Activated T-helper 17 cell treated with anti-CD3 and anti-CD28 coated beads, Interleukin-2, amount 50 U/mL, for 72 hours (primary cell): ENCODE measurements around the gene LCP2. TPM values are rescaled to one million over a fixed set of nuclear protein-coding genes. Genes with fewer than 3 reads are reported as not detected.

ENCODE experiments used
- ATAC-seq: fragments of 150-1000 bp; cut with Tn5 transposase; replicated peaks from 2 replicates; pipeline ENCODE4 v1.10.0; 2021; ENCODE audit warnings: mild to moderate bottlenecking, moderate library complexity
- H3K27ac Mint-ChIP-seq: one replicate; pipeline ENCODE4 v1.8.0; 2022; ENCODE audit warnings: mixed read lengths
- H3K27me3 Mint-ChIP-seq: one replicate; pipeline ENCODE4 v1.8.0; 2022; ENCODE audit warnings: mixed read lengths
- H3K36me3 Mint-ChIP-seq: one replicate; pipeline ENCODE4 v1.8.0; 2022; ENCODE audit warnings: low read depth, mild to moderate bottlenecking, mixed read lengths
- H3K4me1 Mint-ChIP-seq: one replicate; pipeline ENCODE4 v1.8.0; 2022; ENCODE audit warnings: mixed read lengths
- H3K4me3 Mint-ChIP-seq: one replicate; pipeline ENCODE4 v1.8.0; 2022; ENCODE audit warnings: mild to moderate bottlenecking, mixed read lengths
- H3K9me3 Mint-ChIP-seq: one replicate; pipeline ENCODE4 v1.8.0; 2022; ENCODE audit warnings: mixed read lengths
- total RNA-seq, 2 donors: library from RNA; stranded (reverse); gene quantifications; one replicate each; pipeline ENCODE4 v1.2.3, GENCODE V29; 2022

LCP2 gene
- total RNA-seq, 2 donors from 2014 or later: 202 to 204 TPM

DNA sequence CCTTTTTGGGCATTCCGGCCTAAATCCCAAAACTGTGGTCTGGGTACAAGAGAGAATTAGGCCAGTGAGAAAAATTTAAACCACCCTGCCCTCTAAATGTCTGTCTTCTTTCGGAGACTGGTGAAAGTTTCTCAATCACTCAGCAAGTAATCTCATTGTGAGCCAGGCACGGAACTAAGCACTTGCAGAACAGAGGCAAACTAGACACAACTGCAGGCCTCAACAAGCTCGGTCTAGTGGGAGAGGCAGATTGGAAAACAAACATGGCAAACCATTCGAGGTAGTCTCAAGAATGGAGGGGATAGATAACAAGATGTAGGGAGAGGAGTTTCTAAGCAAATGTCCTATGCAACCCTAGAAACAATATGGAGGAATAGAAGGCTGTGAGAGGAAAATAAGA is 73.7 kb downstream of the LCP2 start:
- Mint-ChIP-seq H3K4me1 (no peaks in the 10 kb centered on the region), H3K36me3 (no peaks in the 10 kb centered on the region), H3K27ac (no peak overlapping the region), H3K27me3 (no peaks in the 10 kb centered on the region), H3K4me3 (no peak overlapping the region), H3K9me3 (no peaks in the 10 kb centered on the region)
- ATAC-seq: no peak

DNA sequence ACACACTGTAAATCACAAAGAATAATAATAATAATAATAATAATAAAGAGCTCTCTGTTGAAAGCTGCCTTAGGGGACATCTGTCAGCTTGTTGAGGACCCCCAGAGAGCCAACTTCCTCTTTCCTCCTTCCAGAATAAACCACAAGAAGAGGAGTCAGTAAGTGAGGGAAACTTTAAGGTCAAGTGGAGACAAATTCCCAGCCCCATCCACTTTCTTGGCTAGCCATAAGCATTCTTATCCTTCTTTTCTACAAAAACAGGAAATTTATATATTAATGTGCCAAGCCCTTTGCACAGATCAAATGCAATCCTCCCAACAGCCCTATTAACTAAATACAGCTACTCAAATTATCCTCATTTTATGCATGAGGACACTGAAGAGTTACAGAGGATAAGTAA is 74.2 kb downstream of the LCP2 start:
- Mint-ChIP-seq H3K27me3 (no peaks in the 10 kb centered on the region), H3K4me3 (no peak overlapping the region), H3K4me1 (no peaks in the 10 kb centered on the region), H3K27ac (no peak overlapping the region), H3K36me3 (no peaks in the 10 kb centered on the region), H3K9me3 (no peaks in the 10 kb centered on the region)
- no peak for ATAC-seq

DNA sequence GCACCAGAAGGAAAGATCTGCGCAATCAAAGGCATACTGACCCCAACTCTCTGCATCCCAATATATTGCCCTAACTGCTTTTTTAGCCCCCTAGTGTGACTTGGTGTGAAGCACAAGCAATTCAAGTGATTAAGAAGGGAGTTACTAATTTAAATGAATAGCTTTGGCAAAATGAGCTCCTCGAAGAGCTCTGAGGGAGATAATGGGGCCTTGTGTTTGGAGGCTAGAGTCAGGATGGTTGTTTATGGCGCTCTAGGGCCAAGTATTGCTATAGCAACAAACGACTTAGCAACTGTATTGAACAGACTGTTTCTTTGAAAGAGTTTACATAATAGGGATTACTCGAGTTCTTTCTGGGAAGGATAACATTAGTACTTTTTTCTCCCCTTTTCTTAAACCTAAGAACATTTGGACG is 76.2 kb downstream of the LCP2 start:
- no peak overlapping the region for H3K4me3 Mint-ChIP-seq
- H3K4me1 Mint-ChIP-seq: no peaks in the 10 kb centered on the region
- no peaks in the 10 kb centered on the region for H3K9me3 Mint-ChIP-seq
- H3K36me3 Mint-ChIP-seq: no peaks in the 10 kb centered on the region
- no peak for ATAC-seq
- no peaks in the 10 kb centered on the region for H3K27me3 Mint-ChIP-seq
- no peak overlapping the region for H3K27ac Mint-ChIP-seq

DNA sequence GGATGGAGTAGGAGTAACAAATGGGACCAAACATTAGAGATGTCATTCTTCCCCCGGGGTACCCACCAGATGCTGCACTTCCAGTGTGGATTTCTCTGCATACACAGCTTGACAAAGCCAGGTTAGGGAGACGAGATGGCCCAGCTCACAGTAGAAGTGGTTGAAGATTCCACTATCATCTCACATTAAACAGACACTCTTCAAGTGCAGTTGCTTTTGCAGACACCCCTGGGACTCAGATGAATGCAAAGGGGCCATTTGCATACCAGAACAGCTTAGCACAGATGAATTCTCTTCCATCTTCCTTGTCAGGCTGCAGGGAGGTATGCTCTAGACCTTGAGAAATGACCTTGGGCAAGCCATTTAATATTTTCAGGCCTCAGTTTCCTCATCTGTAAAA is 77.4 kb downstream of the LCP2 start:
- Mint-ChIP-seq H3K4me1 (no peaks in the 10 kb centered on the region), H3K4me3 (no peak overlapping the region), H3K27me3 (no peaks in the 10 kb centered on the region), H3K9me3 (no peaks in the 10 kb centered on the region), H3K36me3 (no peaks in the 10 kb centered on the region), H3K27ac (no peak overlapping the region)
- no peak for ATAC-seq

DNA sequence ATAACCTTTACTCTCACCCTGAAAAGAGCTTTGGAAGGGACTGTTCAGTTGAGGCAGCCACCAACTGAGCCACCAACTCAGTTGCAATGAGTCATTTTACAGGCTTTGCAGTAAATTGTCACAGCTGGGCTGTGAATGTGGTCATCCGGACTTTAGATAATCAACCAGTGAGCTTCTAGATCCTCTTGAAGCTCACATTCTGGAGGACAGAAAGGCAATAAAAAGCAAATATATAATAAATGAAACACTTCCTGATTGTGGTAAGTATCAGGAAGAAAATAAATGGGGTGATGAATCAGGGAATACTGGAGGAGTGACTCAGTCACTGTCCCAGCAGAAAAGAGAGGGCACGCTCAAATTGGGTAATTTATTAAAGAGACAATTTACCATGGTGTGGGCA is 78.0 kb downstream of the LCP2 start:
- no peaks in the 10 kb centered on the region for H3K4me1 Mint-ChIP-seq
- no peak overlapping the region for H3K27ac Mint-ChIP-seq
- H3K36me3 Mint-ChIP-seq: no peaks in the 10 kb centered on the region
- H3K27me3 Mint-ChIP-seq: no peaks in the 10 kb centered on the region
- H3K9me3 Mint-ChIP-seq: no peaks in the 10 kb centered on the region
- H3K4me3 Mint-ChIP-seq: no peak overlapping the region
- no peak for ATAC-seq

DNA sequence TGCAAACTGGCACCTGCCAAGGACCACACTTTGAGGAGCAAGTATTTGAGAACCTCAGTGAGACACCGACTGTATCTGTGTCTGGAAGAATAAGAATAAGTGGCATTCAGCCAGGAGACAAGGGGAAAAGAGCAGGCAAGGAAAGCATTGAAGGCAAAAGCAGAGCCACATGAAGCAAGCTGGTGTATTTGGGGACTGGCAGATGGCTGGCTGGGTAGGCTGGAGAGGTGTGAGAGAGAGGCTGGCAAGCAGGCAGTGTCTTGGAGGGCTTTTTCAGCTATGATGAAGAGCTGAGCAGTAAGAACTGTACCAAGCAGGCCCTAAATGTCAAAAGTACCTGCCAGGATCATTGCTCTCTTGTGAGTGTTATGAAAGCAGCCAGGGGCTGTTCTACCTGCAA is 78.9 kb downstream of the LCP2 start:
- ATAC-seq: no peak
- H3K4me1 Mint-ChIP-seq: no peaks in the 10 kb centered on the region
- no peaks in the 10 kb centered on the region for H3K36me3 Mint-ChIP-seq
- no peaks in the 10 kb centered on the region for H3K27me3 Mint-ChIP-seq
- H3K9me3 Mint-ChIP-seq: no peaks in the 10 kb centered on the region
- H3K4me3 Mint-ChIP-seq: no peak overlapping the region
- no peak overlapping the region for H3K27ac Mint-ChIP-seq

DNA sequence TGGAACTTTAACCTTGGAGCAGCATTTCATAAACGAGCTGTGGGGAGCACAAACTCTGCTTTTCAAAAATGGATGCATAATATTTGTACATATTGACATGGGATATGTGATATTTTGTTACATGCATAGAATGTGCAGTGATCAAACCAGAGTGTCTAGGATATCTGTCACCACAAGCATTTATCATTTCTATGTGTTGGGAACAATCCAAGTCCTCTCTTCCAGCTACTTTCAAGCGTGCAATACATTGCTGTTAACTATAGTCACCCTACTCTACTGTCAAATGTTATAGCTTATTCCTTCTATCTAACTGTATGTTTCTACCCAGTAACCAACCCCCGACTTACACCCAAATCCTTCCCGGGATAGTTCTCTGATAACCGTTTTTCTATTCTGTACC is 79.7 kb downstream of the LCP2 start:
- Mint-ChIP-seq H3K27ac (no peak overlapping the region), H3K9me3 (no peaks in the 10 kb centered on the region), H3K4me1 (no peaks in the 10 kb centered on the region), H3K4me3 (no peak overlapping the region), H3K27me3 (no peaks in the 10 kb centered on the region), H3K36me3 (no peaks in the 10 kb centered on the region)
- no peak for ATAC-seq

DNA sequence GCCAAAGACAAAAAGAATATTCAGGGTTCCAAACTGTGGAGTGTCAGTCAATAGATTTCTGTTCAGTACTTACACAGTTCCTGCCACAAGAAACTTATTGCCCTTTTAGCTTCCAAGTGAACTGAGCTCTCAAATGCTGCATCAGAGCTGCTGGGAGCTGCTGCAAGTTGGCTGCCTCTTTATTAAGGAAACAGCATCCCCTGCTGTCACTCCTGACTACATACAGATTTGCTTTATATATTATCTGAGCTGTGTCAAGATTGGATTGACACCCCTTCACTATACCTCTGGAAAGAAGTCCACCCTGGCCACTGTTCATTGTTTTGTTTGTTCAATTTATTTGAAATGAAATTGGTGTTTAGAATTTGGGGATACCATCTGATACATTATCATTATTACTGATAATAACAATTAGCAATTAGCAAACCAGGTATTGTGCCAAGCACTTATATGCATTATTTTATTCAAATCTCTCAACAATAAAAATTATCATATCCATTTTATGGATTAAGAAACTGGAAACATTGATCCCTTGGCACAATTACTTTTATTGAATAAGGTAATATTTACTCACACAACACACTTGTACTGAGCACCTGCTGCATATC is 81.2 kb downstream of the LCP2 start:
- no peak for ATAC-seq
- Mint-ChIP-seq H3K27ac (no peak overlapping the region), H3K9me3 (no peaks in the 10 kb centered on the region), H3K4me1 (no peaks in the 10 kb centered on the region), H3K36me3 (no peaks in the 10 kb centered on the region), H3K27me3 (no peaks in the 10 kb centered on the region), H3K4me3 (no peak overlapping the region)

DNA sequence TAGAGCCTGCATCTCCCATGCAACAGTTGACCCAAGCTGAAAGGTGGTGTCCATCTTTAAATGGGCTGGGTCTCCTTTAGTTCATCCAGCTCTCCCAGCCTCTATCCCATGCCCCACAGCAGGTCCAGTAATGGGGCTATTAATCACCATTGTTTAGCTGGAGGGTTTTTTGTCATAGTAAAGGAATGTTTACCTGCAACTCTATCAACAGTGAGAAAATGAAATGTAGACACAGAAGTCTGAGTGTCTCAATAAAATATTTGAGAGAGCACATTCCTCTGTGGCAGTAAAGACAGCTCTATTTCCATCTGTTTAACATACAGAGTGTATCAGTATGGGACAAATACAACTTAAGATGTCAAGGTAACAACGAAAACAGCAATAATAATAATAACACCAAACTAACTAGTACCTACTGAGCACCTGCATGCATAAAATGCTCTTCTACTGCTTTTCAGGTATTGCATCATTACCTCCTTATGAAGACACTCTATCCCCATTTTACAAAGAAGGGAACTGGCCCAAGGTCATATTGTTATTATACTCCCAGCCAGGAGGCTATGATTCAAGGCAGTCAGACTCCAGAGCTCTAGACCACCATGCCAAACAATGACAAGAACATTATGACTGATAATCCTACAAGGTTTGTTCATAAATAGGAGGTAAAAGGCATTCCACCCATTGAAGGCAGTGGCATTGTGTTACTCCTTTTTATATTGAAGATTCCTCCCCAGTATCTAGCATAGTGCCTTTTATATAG is 85.8 kb downstream of the LCP2 start:
- no peak for ATAC-seq
- Mint-ChIP-seq H3K9me3 (no peaks in the 10 kb centered on the region), H3K36me3 (no peaks in the 10 kb centered on the region), H3K27ac (no peak overlapping the region), H3K4me3 (no peak overlapping the region), H3K4me1 (no peaks in the 10 kb centered on the region), H3K27me3 (peaks cover 7% of the 10 kb centered on the region)

DNA sequence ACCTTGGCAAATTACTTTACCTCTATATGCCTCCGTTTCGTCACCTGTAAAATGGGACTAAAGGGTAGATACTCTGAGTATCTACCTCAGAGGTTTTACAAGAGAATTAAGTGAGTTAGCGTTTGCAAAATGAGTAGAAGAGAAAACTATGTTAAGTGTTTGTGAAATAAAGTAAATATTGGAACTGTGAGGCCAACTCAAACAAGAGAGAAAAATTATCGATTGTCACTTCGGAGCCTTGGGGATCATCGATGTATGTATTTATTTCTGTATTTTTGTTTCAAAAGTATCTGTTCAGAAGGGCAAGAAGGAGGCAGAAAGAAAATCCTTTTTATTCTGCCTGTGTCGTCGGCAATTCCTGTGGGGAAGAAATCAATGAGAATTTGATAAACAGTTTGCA is 90.6 kb downstream of the LCP2 start:
- no peak for ATAC-seq
- Mint-ChIP-seq H3K36me3 (no peaks in the 10 kb centered on the region), H3K27ac (no peak overlapping the region), H3K4me3 (no peak overlapping the region), H3K27me3 (peaks cover 7% of the 10 kb centered on the region), H3K4me1 (no peaks in the 10 kb centered on the region), H3K9me3 (no peaks in the 10 kb centered on the region)

DNA sequence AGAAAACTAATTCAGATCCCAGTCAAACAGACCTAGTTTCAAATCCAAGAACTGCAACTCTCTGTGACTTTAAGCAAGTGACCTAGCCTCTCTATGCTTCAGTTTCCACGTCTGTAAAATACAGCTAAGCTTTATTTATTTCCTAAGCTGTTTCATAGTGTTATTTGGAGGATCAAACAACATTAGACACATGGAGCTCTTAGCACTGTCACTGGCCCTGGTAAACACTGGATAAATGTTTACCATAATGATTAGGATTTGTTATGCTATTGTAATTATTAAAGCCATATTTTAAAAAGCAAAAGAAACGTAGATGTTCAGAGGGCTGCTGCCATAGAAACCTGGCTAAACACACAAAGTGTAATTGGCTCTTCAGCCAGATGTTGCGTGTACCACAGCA is 91.4 kb downstream of the LCP2 start:
- Mint-ChIP-seq H3K36me3 (no peaks in the 10 kb centered on the region), H3K27me3 (peaks cover 7% of the 10 kb centered on the region), H3K4me3 (no peak overlapping the region), H3K9me3 (no peaks in the 10 kb centered on the region), H3K27ac (no peak overlapping the region), H3K4me1 (no peaks in the 10 kb centered on the region)
- ATAC-seq: no peak

DNA sequence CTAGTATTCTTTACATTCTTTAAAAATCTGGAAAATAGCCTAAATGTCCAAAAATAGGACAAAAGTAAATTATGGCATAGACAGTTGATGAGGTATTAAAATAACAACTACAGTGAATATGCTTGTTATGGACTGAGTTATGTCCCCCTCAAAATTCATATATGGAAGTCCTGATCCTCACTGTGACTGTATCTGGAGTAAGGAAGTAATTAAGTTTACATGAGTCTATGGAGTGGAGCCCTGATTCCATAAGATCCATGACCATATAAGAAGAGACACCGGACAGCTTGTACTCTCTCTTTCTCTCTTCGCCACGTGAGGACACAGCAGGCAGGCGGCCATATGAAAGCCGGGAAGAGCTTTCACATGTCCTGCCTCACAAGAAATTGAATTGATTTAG is 93.4 kb downstream of the LCP2 start:
- H3K4me3 Mint-ChIP-seq: no peak overlapping the region
- no peak overlapping the region for H3K27ac Mint-ChIP-seq
- H3K9me3 Mint-ChIP-seq: no peaks in the 10 kb centered on the region
- no peaks in the 10 kb centered on the region for H3K36me3 Mint-ChIP-seq
- no peak for ATAC-seq
- peaks cover 4% of the 10 kb centered on the region for H3K27me3 Mint-ChIP-seq
- H3K4me1 Mint-ChIP-seq: no peaks in the 10 kb centered on the region

DNA sequence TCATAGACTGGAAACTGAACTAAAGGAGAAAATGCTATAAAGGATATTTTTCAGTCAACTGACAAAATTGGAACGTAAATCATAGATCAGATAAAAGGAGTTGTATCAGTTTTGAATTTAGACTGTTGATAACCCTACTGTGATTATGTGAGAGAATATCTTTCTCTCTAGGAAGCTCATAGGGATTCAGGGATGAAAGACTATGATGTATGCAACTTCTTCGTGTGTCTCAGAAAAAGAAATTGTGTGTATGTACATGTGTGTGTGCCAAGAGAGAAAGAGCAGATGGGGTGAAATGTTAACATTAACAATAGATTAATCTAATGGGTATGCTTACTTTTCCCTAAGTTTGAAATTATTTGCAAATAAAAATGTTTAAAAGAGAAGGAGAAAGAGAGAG is 95.5 kb downstream of the LCP2 start:
- no peaks in the 10 kb centered on the region for H3K27me3 Mint-ChIP-seq
- no peak overlapping the region for H3K4me3 Mint-ChIP-seq
- ATAC-seq: no peak
- no peaks in the 10 kb centered on the region for H3K36me3 Mint-ChIP-seq
- H3K27ac Mint-ChIP-seq: no peak overlapping the region
- H3K4me1 Mint-ChIP-seq: no peaks in the 10 kb centered on the region
- no peaks in the 10 kb centered on the region for H3K9me3 Mint-ChIP-seq

DNA sequence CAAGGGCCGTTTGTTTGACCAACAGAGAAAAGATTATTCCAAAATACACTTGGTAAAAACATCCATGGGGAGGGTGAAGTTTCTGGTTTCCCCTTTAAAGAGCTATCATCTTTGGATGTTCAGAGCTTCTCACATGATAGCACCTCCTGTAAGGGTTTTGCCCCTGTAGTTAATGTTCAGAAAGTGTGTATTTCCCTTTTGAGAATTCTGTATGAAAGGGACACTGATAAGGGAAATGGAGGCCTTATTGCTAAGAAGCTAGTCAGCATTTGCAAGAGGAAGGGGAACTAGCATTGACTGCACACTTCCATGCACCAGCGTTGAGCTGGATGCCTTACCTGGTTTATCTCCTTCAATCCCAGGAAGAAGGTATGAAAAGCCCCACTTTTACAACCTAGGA is 96.3 kb downstream of the LCP2 start:
- Mint-ChIP-seq H3K27me3 (no peaks in the 10 kb centered on the region), H3K9me3 (no peaks in the 10 kb centered on the region), H3K36me3 (no peaks in the 10 kb centered on the region), H3K27ac (no peak overlapping the region), H3K4me1 (no peaks in the 10 kb centered on the region), H3K4me3 (no peak overlapping the region)
- ATAC-seq: no peak

DNA sequence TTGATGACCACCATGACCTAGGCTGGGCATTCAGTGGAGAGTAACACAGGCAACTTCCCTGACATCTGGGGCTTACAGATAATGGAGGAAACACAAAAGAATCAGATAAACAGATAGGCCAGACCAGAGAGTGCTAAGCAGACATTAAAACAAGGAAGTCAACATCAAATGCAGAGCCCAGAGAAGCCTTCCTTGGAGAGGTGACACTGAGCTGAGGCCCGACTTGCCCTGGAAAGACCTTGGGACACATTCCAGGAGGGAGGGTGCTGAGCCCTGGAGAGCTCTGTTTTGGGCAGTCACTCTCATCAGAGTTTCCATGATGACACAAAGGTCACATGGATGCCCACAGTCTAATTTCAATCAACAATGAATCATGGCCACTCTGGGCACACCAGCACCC is 96.7 kb downstream of the LCP2 start:
- no peaks in the 10 kb centered on the region for H3K36me3 Mint-ChIP-seq
- peak; percentile 32 for ATAC-seq
- no peaks in the 10 kb centered on the region for H3K4me1 Mint-ChIP-seq
- no peaks in the 10 kb centered on the region for H3K27me3 Mint-ChIP-seq
- H3K4me3 Mint-ChIP-seq: no peak overlapping the region
- H3K27ac Mint-ChIP-seq: no peak overlapping the region
- no peaks in the 10 kb centered on the region for H3K9me3 Mint-ChIP-seq
